GM12878 (cell line): ENCODE measurements around the gene MAB21L4.

ENCODE experiments used
- CBX5 ChIP-seq: sonication (generic); IDR thresholded peaks from 2 replicates; pipeline ENCODE4 v1.6.1; 2016; ENCODE audit warnings: low read depth, moderate library complexity, mild to moderate bottlenecking, inconsistent platforms
- EED ChIP-seq: sonication (generic); IDR thresholded peaks from 2 replicates; pipeline ENCODE4 v1.6.1; 2016; ENCODE audit warnings: antibody characterized with exemption, low read depth
- EP300 ChIP-seq, 2 experiments: fragments of 150-350 bp in 1 of 2; IDR thresholded peaks; 2 replicates each; pipeline ENCODE4 v1.6.1; 2011 to 2012; ENCODE audit warnings: low read depth in 2 of 2, low read length in 2 of 2, borderline replicate concordance in 1 of 2, improper control_type of control experiment in 1 of 2, inconsistent platforms in 1 of 2; ENCODE audit not compliant: control insufficient read depth in 1 of 2
- EZH2 ChIP-seq: IDR thresholded peaks from 2 replicates; pipeline ENCODE4 v1.6.1; 2012; ENCODE audit warnings: low read depth, mild to moderate bottlenecking, control low read depth, inconsistent platforms, low read length, borderline replicate concordance; ENCODE audit not compliant: control insufficient read depth
- KDM1A ChIP-seq: fragments of 200-600 bp; sonication (generic); IDR thresholded peaks from 2 replicates; pipeline ENCODE4 v1.6.1; 2016; ENCODE audit warnings: borderline replicate concordance
- MXI1 ChIP-seq: fragments of 150-350 bp; IDR thresholded peaks from 2 replicates; pipeline ENCODE4 v1.6.1; 2011; ENCODE audit warnings: low read depth, mild to moderate bottlenecking, inconsistent platforms, low read length, improper control_type of control experiment
- POLR2A ChIP-seq: IDR thresholded peaks from 2 replicates; pipeline ENCODE4 v1.6.1; 2011; ENCODE audit warnings: low read depth, mild to moderate bottlenecking, low read length
- POLR2AphosphoS5 ChIP-seq: IDR thresholded peaks from 2 replicates; pipeline ENCODE4 v1.6.1; 2011; ENCODE audit warnings: mild to moderate bottlenecking, low read length, inconsistent platforms
- RBBP5 ChIP-seq: fragments of 200-600 bp; sonication (generic); conservative IDR thresholded peaks from 2 replicates; pipeline ENCODE4 v1.6.1; 2016
- RELA ChIP-seq: fragments of 450-650 bp; IDR thresholded peaks from 2 replicates; pipeline ENCODE4 v1.8.0; 2014; ENCODE audit warnings: borderline replicate concordance; ENCODE audit not compliant: partially characterized antibody
- SREBF1 ChIP-seq: IDR thresholded peaks from 2 replicates; pipeline ENCODE4 v1.6.1; 2012; ENCODE audit warnings: mild to moderate bottlenecking, low read length
- TF ChIP-seq, protein P1 (sequence below), 3 experiments: IDR thresholded peaks in 2 of 3; conservative IDR thresholded peaks in 1 of 3; 2 replicates each; pipeline ENCODE4 v1.5.1; 2011; ENCODE audit warnings: low read depth in 3 of 3, low read length in 3 of 3, mild to moderate bottlenecking in 3 of 3, control low read depth in 2 of 3, moderate library complexity in 2 of 3, inconsistent platforms in 1 of 3, mixed read lengths in 1 of 3; ENCODE audit not compliant: control insufficient read depth in 2 of 3, insufficient read depth in 1 of 3; ENCODE audit errors: extremely low read depth in 1 of 3
- TF ChIP-seq, protein P2 (sequence below): IDR thresholded peaks from 2 replicates; pipeline ENCODE4 v1.6.1; 2011; ENCODE audit warnings: low read depth, low read length, improper control_type of control experiment, borderline replicate concordance

DNA sequence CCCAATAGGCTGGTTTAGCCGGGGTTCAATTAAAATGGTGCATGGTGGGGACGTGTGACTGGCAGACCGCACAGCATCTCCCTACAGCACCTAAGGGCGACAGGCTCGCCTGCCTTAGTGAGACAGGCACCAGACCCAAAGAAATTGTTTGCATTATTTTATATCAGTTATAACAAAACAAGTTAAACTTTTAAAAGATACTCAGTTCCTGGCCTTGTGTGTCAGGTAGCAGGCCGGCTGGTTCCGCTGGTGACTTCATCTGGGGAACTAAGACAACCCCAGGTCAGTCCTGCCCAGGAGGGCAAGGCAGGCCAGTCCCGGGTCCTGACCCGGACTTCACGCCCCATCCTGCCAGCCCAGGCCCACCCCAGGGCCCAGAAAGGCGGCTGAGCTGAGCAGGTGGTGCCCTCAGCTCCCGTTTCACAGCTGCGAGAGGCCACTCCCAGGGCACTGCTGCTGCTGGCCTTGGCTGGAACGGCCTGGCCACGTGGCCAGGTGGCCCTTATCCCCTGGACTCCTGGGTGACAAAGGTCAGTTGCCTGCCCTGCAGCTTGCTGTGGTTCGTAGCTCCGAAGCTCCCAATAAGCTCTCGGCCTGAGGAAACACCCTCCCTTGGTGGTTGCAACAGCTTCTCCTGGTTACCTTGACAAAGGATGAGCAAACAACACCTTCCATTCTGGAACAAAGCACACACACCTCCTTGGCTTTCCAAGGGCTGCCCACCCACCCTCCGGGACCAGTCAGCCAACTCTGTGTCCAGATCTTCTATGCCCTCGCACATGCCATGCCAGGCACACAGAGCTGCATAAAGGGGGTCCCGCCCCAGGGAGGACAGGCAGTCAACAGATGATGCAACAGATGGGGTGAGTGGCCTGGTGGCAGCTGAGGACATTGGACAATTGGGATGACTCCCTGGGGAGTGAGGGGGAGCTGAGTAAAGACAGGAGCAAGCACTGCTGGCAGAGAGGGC, 38.6 kb downstream of the MAB21L4 start:
- TF ChIP-seq, protein P1, sequence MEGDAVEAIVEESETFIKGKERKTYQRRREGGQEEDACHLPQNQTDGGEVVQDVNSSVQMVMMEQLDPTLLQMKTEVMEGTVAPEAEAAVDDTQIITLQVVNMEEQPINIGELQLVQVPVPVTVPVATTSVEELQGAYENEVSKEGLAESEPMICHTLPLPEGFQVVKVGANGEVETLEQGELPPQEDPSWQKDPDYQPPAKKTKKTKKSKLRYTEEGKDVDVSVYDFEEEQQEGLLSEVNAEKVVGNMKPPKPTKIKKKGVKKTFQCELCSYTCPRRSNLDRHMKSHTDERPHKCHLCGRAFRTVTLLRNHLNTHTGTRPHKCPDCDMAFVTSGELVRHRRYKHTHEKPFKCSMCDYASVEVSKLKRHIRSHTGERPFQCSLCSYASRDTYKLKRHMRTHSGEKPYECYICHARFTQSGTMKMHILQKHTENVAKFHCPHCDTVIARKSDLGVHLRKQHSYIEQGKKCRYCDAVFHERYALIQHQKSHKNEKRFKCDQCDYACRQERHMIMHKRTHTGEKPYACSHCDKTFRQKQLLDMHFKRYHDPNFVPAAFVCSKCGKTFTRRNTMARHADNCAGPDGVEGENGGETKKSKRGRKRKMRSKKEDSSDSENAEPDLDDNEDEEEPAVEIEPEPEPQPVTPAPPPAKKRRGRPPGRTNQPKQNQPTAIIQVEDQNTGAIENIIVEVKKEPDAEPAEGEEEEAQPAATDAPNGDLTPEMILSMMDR (IDR thresholded peaks at IDR 0.05 in 2 of 3, conservative IDR thresholded peaks at IDR 0.05 in 1 of 3; ENCODE audit: control insufficient read depth in 2 of 3, extremely low read depth in 1 of 3, insufficient read depth in 1 of 3, low read depth in 3 of 3, low read length in 3 of 3), result no peak
- TF ChIP-seq EP300 (IDR thresholded peaks at IDR 0.05; ENCODE audit: borderline replicate concordance in 1 of 2, control insufficient read depth in 1 of 2, low read depth in 2 of 2, low read length in 2 of 2) (no peak), EZH2 (no peak), RELA (no peak), MXI1 (no peak), KDM1A (no peak), SREBF1 (no peak), RBBP5 (no peak), POLR2A (no peak), EED (no peak), CBX5 (no peak), POLR2AphosphoS5 (no peak)
- TF ChIP-seq, protein P2, sequence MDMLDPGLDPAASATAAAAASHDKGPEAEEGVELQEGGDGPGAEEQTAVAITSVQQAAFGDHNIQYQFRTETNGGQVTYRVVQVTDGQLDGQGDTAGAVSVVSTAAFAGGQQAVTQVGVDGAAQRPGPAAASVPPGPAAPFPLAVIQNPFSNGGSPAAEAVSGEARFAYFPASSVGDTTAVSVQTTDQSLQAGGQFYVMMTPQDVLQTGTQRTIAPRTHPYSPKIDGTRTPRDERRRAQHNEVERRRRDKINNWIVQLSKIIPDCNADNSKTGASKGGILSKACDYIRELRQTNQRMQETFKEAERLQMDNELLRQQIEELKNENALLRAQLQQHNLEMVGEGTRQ, result no peak
